ENCODE data around the gene WEE1.
"Not testable (repeated sequence)": the region's sequence is repeated elsewhere in the genome, so short reads cannot be mapped to it uniquely, and the experiment has no call there.

The WEE1 gene

GRCh38 chr11:9573052-9573774, at the start of gene WEE1:
WEE1 (plus strand) TSS chr11:9573670; CDS start chr11:9573934, 264 bp downstream.
- DNase-seq = peak; percentile 99

GRCh38 chr11:9524001-9524400, 49.5 kb upstream of the WEE1 start:
- DNase-seq = no peak

- no peak for DNase-seq
Measured at GRCh38 chr11:9525116-9525515, 48.4 kb upstream of the WEE1 start.

GRCh38 chr11:9527481-9528135, 45.9 kb upstream of the WEE1 start:
- DNase-seq = no peak

GRCh38 chr11:9528136-9528501, 45.4 kb upstream of the WEE1 start:
- no peak for DNase-seq

- DNase-seq = no peak
Measured at GRCh38 chr11:9528573-9529333, 44.7 kb upstream of the WEE1 start.

- no peak for DNase-seq
Measured at GRCh38 chr11:9529334-9529650, 44.2 kb upstream of the WEE1 start.

GRCh38 chr11:9530020-9530621, 43.3 kb upstream of the WEE1 start:
- DNase-seq = no peak

- DNase-seq = no peak
Measured at GRCh38 chr11:9530901-9531625, 42.4 kb upstream of the WEE1 start.

GRCh38 chr11:9533058-9533457, 40.4 kb upstream of the WEE1 start:
- DNase-seq = no peak

GRCh38 chr11:9533736-9534473, 39.6 kb upstream of the WEE1 start:
- DNase-seq = no peak

- peak; percentile 73 for DNase-seq
Measured at GRCh38 chr11:9535189-9535781, 38.2 kb upstream of the WEE1 start.

GRCh38 chr11:9538548-9538947, 34.9 kb upstream of the WEE1 start:
- no peak for DNase-seq

- not testable (repeated sequence) for DNase-seq
Measured at GRCh38 chr11:9549216-9549615, 24.3 kb upstream of the WEE1 start.

GRCh38 chr11:9550191-9550628, 23.3 kb upstream of the WEE1 start:
- DNase-seq = no peak

GRCh38 chr11:9561279-9561982, 12.0 kb upstream of the WEE1 start:
- DNase-seq = no peak

GRCh38 chr11:9562716-9563115, 10.8 kb upstream of the WEE1 start:
- DNase-seq = peak; percentile 71

GRCh38 chr11:9563196-9563730, 10.2 kb upstream of the WEE1 start:
- no peak for DNase-seq

- DNase-seq = peak; percentile 97
Measured at GRCh38 chr11:9565822-9566560, 7.5 kb upstream of the WEE1 start.

GRCh38 chr11:9566561-9567063, 6.9 kb upstream of the WEE1 start:
- no peak for DNase-seq
